GM21576 (cell line): ENCODE results near the gene DAP3.
"Not testable (repeated sequence)": the region's sequence is repeated elsewhere in the genome, so short reads cannot be mapped to it uniquely, and the experiment has no call there.

Experiments used
- ATAC-seq: cut with Tn5 transposase; IDR thresholded peaks from one replicate; pipeline ENCODE4 v1.9.1; 2021; ENCODE audit warnings: mild to moderate bottlenecking, moderate library complexity; ENCODE audit not compliant: unreplicated experiment

The DAP3 gene

GRCh38 chr1:155767399-155767989 lies 78.6 kb downstream of the DAP3 start:
- ATAC-seq: not testable (repeated sequence)

GRCh38 chr1:155769257-155769656 lies 80.4 kb downstream of the DAP3 start:
- no peak for ATAC-seq

GRCh38 chr1:155773221-155773620 lies 84.3 kb downstream of the DAP3 start:
- ATAC-seq: no peak

GRCh38 chr1:155776414-155776813 lies 87.5 kb downstream of the DAP3 start:
- no peak for ATAC-seq

- ATAC-seq: no peak
Measured at GRCh38 chr1:155777582-155777981, 88.7 kb downstream of the DAP3 start.
